M059J (cell line): Measurements from ENCODE around the gene RAMP3. TPM values are rescaled to one million over a fixed set of nuclear protein-coding genes. Genes with fewer than 3 reads are reported as not detected.
"Not testable (repeated sequence)": the region's sequence is repeated elsewhere in the genome, so short reads cannot be mapped to it uniquely, and the experiment has no call there.

ENCODE experiments used
- DNase-seq: peaks from one replicate; pipeline ENCODE4 v3.0.0-alpha.2; 2012; ENCODE audit warnings: low read depth
- total RNA-seq: library from RNA; depleted of rRNA; stranded (reverse); fragments of >200 nt; shearing (Covaris generic); gene quantifications from 2 replicates; pipeline ENCODE4 v1.2.3, GENCODE V29; 2014

Gene RAMP3
- total RNA-seq, 1 experiment from 2014 or later, result 1.7 TPM

- no peak for DNase-seq
Measured at GRCh38 chr7:45156516-45157272, 897 bp upstream of the RAMP3 start.

- DNase-seq, result no peak
Measured at GRCh38 chr7:45157286-45157652, 322 bp upstream of the RAMP3 start.

DNA sequence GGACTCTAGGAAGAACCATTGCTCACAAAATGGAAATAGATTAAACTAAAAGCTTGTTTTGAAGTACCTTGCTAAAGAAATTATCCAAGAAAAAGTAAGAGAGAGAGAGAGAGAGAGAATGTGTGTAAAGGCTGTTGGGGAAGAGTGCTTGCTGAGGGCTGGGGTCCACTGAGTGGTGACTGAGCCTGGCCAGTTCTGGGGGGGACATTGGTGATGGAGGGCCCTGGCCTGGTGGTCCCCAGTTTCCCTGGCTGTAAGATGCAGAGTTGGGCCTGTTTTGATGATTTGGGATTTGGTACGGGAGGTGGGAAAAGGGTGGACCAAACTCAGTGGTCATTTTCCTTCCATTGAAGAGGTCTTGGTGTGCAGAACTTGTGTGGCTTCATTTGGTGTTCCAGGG lies 880 bp downstream of the RAMP3 start:
- no peak for DNase-seq

DNA sequence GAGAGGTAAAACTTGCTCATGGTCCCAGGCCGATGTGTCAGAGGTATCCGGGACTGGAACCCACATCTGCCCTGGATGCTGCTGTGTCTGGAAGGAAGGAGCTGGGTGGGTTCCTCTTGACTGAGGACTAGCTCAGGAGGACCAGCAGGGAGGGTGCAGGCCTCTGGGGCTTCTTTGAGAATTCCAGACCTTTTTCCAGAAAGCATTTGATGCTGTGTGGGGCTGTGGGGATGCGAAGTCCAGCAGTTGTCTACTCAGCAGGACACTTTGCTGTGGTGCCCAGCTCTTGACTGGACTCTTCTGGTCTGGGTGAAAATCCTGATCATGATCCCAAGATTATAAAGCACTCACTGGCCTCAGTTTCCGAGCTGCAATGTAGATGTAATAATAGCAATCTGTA lies 1.7 kb downstream of the RAMP3 start:
- no peak for DNase-seq

DNA sequence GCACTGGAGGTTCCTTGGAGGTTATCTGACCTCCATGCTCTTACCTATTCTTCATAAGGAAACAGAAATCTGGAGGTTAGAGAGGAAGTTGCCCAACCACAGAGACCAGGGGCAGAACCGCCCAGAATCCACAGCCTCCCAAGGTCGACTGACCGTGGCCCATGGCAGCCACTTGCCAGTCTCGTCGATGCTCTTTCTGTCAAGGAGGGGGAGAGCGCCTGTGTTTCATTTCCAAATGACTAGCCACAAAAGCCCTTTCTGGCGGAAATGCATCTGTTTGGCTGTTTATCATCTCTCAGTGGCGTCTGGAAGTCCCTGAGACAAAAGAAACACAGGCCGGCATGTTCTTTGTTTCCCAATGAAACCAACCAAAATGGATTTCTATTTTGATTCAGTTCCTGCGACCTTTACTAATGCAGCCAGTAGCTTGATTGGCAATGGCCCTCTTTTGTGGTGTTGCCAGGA lies 2.9 kb downstream of the RAMP3 start:
- peak; percentile 10 for DNase-seq

GRCh38 chr7:45161138-45161537 lies 3.5 kb downstream of the RAMP3 start:
- DNase-seq, result no peak

GRCh38 chr7:45161842-45162241 lies 4.3 kb downstream of the RAMP3 start:
- DNase-seq, result no peak

DNA sequence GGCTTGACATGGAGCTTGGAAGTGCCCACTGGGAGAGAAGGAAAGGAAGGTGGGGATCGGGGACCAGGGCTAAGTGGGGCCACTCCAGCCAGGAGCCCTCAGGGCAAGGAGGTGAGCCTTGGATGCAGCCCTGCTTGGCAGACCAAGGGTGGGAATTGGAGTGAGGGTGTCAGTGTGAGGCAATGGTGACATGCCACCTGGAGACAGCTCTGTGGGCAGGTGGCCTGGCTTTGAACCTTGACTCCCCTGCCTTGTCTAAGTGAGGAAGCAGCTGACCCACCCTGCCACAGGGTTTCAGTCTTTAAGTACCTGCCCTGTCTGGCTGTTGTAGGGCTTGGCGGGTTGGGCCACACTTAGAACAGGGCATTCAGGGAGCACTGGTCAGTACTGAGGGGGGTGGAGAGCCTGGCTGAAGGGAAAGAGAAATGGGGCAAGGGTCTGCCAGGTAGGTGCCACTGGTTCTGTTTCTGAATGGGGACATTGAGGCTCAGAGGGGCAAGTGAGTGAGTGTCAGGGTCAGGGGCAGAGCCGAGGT lies 4.8 kb downstream of the RAMP3 start:
- DNase-seq, result no peak

DNA sequence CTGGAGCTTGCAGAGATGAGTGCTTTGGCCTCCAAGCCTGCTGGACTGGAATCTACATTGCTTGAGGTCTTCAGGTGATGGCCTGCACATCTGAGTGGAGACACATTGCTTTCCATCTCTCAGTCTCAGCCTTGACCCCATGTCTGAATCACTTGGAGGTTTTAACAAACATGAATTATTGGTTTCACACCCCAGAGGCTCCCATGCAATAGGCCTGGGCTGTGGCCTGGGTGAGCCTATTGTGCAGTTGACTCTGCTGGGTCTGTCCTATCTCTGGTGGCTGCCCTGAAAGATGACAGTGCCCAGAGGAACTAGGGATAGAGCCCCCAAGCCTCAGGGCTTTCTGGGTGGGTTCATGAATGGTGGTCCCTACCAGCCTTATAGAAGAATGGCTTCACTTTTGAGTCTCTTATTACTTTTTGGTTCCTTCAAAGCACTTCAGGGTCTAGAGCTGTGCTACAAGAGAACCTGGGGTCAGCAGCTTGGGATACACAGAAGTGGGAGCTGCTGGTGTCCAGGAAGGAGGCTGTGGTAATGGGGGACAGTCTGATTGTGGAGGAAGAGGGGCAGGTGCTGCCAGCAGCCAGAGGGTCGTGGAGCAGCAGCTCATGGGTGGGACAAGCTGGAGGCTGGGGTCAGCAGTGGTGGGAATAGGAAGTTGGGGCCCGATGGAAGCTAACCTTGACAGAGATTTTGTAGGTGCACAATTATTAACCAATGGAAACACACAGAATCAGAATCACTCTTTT lies 5.5 kb downstream of the RAMP3 start:
- no peak for DNase-seq

GRCh38 chr7:45163692-45164052 lies 6.1 kb downstream of the RAMP3 start:
- DNase-seq, result no peak

- not testable (repeated sequence) for DNase-seq
Measured at GRCh38 chr7:45164271-45164670, 6.7 kb downstream of the RAMP3 start.

DNA sequence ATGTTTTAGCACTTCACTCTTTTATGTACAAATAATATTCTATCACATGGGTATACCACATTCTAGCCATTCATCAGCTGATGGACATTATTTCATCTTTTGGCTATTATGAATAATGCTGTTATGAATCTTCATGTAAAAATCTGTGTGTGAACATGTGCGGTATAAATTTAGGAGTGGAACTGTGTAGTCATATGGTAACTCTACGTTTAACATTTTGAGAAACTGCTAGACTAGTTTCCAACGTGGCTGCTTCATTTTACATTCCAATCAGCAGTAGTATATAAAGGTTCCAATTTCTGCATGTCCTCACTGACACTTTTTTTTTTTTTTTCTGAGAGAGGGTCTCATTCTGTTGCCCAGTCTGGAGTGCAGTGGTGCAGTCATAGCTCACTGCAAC lies 8.3 kb downstream of the RAMP3 start:
- DNase-seq, result no peak

DNA sequence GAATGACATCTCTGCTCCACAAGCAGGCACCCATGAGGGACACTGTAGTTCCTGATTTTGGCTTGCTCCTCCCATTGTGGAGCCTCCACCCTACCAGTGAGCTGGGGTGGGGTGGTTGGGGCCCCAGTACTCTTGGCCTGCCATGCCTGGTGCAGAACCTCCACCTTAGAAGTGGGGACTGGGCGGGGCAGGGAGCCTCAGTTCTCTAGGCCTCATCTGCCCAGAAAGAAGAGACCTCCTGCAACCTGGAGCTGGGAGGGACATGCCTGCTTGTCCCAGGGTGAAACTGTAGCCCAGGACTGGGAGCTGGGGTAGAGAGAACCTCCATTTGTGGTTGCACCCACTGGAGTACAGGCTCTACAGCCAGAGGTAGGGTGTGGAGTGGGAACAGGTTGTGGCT lies 14.4 kb downstream of the RAMP3 start:
- DNase-seq, result no peak

DNA sequence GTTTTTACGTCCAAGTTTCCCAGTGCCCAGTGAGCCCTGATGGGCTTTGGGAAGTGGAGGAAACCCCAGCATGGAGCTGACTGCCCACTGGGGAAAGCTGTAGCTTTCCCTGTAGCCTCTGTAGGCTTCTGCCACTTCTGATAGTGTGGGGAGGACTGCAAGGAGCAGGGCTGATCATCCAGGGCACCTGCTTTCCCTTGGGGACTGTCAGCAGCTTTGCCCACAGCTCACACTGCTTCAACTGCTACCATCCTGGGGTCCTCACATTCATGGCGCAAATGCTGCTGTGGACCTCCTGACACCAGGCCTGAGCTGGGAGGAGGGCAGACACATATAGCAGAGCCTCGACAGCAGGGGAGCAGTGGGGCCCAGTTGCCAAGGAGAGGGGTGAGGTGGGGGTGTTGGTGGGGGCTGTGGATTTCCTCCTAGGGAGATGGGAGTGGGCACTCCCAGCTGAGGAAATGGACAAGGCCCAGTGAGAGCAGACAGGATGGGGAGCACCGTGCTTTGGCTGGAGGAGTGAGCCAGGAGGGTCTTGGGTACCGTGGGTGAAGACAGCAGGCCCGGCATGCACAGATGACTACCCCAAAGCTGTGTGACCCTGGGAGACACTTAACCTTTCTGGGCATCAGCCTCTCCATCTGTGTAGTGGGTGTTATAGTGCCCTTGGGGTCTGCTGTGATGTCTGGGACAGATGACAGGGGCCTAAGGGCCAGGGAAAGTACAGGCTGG lies 16.2 kb downstream of the RAMP3 start:
- no peak for DNase-seq

DNA sequence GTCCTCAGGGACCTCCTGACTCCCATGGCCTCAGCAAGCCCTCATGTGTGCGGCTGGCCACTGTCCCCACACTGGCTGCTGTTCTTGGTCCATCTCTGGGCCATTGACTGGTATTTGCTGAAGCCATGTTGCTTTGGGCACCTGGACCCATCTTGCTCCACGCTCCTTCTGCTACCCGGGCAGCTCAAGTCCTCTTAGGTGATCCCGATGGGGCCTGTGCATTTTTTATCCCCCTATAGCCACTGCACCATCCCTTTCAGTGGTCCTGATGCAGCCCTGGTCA lies 16.7 kb downstream of the RAMP3 start:
- DNase-seq, result no peak

GRCh38 chr7:45174966-45175765 lies 17.6 kb downstream of the RAMP3 start:
- DNase-seq, result no peak

DNA sequence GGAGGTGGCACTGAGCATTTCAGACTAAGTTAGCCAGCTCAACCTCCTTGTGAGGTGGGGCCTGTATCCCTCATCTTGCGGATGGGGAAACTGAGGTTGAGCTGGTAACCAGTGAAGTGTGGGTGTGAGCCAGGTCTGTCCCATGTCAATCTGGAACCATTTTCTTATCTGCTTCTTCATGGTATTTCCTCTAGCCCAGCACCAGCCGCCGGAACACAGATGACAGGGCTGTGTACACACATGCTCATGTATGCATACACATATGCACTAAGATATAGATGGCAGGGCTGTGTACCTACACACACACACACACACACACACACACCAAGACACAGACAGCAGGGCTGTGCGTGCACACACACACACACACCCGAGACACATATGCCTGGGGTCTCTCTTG lies 18.5 kb downstream of the RAMP3 start:
- no peak for DNase-seq

GRCh38 chr7:45176886-45177731 lies 19.5 kb downstream of the RAMP3 start:
- DNase-seq, result no peak

GRCh38 chr7:45177801-45178200 lies 20.2 kb downstream of the RAMP3 start:
- no peak for DNase-seq

- no peak for DNase-seq
Measured at GRCh38 chr7:45178241-45179225, 20.9 kb downstream of the RAMP3 start.
